Kidney glomerular epithelial cell (primary cell): ENCODE data around the gene SACM1L.
A peak's percentile ranks its signal among the peaks of the same experiment; 100 is the strongest.
"Not testable (repeated sequence)": the region's sequence is repeated elsewhere in the genome, so short reads cannot be mapped to it uniquely, and the experiment has no call there.

Experiments
- DNase-seq: peaks from one replicate; lab custom pipeline; 2025; lab: John Stamatoyannopoulos, UW

SACM1L gene

DNA sequence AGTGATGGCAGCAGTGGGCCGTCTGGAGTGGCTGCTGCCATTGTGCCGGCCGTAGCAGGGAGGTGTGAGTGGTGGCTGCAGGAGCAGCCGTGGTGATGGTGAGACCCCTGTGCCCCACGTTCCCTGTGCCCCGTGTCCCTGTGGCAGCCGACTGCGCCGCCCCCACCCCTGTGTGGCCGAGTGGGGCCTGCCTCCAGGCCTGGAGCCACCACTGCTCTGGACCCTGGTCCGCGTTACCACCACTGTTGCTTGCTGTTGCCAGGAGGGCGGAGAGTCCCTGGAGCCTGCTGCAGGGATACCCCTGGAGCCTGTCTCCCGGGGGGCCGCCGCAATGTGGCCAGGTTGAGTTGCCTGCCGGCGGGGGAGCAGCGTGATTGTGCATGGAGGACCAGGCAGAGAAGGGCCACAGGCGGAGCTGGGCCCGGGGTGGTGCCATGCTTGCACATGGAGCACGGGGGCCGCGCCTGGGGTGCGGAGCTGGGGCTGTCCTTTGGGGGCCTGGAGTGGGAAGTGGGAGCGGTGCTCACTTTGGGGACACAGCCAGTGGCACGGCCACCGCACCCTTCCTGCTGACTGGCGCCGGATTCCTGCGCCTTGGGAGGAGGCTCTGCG, 57.1 kb downstream of the SACM1L start:
- DNase-seq, result no peak

DNA sequence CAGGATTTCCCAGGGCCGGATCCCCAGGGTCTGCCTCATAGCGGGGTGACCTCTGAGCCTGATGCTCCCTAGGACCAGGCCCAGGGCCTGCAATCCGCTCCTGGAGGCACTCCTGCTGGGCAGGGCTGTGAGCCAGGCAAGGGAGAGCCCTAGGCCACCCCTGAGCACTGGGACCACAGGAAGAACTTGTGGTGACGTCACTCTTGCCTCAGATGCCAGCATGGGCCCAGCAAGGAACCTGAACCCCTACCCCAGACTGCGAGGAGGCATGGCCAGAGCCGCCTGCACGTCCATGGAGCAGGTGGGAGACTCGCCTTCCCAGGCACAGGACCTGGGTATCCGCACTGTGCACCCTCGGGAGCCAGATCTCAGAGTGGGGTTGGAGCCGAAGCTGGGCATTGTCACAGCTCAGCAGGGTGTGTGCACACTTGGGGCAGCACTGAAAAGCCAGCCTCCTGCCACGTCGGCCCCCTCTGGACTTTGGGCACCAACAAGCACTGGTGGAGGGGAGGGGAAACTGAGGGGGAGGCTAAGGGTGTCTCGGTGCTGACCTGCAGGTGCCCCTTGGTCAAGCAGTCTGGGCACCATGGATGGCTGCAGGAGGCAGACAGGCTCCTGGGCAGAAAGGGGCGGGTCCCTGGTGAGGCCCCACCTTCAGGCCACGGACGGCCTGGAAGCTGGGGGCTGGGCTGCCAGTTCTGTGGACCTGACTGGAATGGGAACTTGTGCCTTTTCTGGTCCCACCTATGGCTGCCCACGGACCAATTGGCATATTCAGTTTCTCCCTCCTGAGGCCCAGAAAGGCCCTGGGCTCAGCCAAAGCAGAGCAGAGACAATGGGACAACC, 57.8 kb downstream of the SACM1L start:
- DNase-seq, result no peak

DNA sequence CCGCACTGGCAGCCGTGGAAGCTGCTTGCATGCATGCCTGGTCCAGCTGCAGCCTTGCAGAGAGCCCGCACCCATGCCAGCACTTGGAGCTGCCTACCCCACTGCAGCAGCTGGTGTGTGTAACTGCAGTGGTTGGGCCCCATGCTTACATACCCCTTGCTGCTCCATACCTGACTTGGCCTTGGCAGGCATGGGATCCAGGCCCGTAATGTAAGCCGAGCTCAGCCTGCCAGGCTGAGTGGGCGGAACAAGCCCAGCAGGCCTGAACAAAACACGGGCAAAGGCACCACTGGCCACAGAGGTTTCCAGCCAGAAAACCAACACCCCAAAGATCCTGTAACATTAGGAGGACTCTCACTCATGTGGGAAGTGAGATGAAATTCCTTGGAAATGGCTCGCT, 58.9 kb downstream of the SACM1L start:
- DNase-seq, result no peak

DNA sequence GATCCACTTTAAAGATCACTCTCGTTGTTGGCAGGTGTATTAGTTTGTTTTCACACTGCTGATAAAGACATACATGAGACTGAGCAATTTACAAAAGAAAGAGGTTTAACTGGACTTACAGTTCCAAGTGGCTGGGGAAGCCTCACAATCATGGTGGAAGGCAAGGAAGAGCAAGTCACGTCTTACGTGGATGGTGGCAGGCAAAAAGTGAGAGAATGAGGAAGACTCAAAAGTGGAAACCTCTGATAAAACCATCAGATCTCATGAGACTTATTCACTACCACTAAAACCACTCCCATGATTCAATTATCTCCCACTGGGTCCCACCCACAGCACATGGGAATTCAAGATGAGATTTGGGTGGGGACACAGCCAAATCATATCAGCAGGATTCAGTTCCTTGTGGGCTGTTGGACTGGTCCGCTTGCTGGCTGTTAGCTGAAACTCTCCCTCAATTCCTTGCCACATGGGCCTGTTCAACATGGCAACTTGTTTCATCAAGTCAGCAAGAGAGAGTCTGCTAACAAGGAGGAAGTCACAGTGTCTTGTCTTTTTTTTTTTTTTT, 59.9 kb downstream of the SACM1L start:
- DNase-seq, result not testable (repeated sequence)

DNA sequence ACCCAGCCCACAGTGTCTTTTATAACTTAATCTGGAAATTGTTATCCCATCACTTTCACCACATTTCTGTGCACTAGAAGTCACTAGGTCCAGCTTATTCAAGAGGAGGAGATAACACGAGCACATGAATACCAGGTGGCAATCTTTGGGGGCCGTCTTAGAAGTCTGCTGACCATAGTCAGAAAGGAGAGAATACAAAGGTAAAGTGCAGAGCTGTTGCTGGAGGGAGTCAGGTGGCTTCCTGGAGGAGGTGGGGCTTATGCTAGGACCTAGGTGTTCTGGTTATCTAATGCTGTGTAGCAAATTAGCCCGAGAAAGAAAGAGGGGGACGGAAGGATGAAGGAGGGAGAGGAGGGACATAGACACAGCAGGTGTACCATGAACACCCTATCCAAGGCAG, 60.7 kb downstream of the SACM1L start:
- DNase-seq, result no peak

DNA sequence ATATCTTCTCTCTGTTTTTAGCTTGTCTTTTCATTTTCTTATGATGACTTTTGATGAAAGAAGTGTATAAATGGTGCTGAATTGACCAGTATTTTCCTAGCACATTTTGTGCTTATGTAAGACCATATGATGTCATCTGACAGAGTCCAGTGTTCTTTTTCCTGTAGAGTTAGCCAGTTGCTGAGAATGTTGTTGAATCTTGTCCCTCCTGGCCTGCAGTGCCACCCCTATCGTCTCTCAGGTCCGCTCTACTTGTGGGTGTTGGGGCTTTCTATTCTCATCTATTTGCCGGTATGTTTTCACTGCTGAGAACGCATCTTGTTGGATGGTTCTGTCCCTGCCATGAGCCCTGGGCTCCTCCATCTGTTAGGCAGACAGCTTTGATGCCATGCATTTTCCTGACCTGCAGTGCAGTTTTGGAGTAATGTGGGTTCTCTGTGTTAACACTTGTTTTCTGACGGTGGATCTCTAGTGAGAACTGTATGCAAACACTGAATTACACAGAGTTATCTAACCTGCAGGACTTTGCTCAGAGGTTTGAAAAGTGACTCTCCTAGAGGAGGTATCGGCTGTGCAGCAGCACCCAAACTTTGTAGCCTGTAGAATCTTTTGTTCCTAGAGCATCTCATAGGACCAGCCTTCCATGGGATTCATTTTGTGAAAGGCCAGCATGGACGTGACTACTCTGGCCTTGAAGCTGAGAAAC, 62.5 kb downstream of the SACM1L start:
- DNase-seq, result no peak

DNA sequence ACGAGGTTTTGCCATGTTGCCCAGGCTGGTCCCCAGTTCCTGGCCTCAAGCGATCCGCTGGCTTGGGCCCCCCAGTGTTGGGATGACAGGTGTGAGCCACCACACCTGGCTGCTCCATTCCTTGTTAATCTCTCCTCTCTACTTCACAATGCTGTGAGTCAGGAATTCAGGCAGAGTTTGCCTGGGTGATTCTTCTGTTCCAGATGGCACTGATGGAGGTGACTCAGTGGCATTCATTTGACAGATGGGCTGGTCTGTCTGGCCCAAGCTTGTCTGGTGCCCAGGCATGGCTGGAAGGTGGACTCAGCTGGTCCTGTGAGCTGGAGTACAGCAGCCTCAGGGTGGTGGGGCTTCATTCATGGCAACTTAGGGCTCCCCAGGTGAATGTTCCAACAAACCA, 63.9 kb downstream of the SACM1L start:
- no peak for DNase-seq

DNA sequence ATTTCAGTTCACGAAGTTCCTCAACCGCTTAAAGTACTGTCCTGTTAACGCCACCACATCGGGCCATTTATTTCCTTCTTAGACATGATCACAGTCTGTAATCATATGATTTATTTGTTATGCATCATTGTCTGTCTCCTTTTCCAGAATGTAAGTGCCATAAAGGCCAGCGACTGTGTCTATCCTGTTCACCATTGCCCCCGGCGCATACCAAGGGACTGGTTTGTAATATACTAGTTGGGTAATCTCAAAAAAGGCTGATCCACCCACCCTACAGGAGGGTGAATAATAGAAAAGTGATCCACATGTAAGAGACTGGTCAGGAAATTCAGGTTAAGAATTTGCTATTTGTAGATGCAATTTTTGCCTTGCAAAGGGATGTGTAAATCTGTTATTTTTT, 65.3 kb downstream of the SACM1L start:
- no peak for DNase-seq

DNA sequence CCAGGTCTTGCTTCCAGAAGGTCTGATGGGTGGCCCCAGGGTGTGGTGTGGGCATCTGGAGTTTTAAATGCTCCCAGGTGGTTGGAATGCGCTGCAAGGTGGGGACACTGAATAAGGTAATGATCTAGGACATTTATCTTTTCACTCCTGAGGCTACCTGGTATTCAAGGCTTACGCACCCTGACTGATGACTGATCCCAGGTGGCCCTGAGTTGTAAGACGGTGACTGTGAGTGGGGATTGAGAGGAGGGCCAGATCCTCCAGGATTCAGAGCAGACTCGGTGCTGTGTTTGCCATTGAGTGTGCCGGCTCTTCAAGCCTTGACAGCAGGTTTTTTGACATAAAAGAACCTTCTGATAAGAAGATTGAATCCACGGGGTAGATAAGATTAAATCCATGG, 66.9 kb downstream of the SACM1L start:
- no peak for DNase-seq

DNA sequence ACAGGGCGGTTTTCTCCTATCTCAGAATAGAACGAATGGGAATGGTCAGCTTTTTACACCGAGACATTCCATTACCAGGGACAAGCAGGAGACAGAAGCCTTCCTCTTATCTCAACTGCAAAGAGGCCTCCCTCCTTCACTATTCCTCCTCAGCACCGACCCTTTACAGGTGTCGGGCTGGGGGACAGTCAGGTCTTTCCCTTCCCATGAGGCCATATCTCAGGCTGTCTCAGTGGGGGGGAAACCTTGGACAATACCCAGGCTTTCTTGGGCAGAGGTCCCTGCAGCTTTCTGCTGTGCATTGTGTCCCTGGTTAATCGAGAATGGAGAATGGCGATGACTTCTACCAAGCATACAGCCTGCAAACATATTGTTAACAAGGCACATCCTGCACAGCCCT, 67.9 kb downstream of the SACM1L start:
- not testable (repeated sequence) for DNase-seq

DNA sequence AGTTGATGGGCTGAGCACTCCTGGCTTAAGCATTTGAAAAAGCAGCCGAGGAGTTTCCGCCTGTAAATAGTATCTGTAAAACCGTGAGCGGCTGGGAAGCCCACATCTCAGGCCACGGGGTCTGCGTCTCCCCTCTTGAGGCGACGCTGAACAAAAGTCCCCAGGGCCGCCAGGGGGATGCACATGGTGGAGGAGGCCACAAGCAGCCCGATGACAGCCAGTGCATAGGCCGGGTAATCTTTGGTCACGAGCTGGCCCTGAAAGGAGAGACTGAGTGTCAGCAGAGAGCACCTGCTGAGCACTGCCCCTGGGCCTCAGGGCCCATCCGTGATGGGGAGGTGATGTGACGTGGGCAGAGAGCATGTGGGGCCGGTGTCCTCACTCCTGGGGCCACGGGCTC, 69.7 kb downstream of the SACM1L start:
- DNase-seq, result no peak

DNA sequence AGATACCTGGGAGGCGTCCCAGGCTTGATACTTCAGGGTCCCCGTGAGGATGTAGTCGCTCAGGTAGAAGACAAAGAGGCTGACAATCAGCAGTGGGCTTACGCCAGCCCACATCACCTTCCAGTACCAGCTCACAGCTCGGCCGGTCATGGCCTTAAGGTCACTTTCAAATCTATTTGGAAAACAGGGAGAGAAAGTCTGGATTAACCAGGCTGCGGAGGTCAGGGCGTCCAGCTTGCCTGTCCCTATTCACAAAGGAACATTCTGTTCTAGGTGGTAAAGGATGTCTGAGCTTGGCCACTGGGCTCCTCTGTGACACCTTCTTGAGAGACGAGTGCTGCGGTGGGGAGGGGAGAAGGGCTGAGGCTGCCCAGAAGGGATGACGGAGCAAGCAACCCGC, 70.7 kb downstream of the SACM1L start:
- DNase-seq, result no peak

DNA sequence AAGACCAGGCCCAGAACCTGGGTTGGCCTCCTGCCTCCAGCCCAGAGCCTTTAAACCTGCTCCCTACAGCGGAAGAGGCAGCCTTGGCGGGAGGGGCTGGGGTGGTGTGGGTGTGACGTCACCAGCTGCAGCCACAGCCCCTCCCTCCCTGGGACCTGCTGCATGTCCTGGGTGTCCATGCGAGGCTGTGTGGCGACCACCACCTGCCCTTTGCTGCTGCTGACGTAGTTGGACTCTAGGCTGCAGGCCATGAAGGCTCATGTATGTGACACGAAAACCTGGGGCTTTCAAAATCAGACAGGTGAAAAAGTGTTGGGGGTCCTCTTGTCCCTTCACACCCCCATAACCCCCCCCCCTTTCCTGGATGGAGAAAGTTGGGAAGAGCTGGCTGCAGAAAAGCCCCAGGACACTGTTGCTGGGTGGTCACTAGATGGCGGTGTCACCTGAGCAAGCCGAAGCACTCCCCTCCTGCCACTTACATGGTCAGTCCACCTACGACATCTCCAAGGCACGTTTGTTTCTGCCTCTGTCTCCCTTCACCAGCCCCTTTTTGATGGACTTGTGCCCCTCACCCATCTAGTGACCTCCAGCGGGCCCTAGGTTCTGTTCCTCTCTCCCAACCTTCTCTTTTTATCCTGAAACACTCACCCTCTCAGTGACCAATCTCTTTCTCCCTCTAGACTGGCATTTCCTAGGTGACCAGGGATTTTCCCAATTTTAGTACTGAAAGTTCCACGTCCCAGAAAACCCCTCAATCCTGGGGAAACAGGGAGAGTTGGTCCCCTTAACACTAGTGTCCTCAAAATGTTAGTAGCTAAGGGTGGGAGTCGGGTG, 71.9 kb downstream of the SACM1L start:
- peak; percentile 57 for DNase-seq

DNA sequence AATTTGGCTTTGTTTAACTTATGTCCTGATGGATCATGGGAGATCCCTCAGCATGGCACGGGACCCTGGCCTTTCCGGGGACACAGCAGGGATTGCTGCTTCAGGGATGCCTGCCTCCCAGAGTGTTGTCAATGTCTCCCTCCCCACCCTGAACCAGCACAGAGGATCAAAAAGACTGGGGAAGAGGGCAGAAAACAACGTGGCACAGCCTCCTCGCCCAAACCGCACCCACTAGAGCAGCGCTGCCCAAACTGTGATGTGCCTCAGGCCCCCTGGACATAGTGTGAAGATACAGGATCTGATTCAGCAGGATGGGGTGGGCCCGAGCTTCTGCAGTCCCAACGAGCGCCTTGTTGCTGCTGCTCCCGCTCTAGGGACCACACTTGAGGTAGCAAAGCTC, 72.6 kb downstream of the SACM1L start:
- DNase-seq, result no peak

DNA sequence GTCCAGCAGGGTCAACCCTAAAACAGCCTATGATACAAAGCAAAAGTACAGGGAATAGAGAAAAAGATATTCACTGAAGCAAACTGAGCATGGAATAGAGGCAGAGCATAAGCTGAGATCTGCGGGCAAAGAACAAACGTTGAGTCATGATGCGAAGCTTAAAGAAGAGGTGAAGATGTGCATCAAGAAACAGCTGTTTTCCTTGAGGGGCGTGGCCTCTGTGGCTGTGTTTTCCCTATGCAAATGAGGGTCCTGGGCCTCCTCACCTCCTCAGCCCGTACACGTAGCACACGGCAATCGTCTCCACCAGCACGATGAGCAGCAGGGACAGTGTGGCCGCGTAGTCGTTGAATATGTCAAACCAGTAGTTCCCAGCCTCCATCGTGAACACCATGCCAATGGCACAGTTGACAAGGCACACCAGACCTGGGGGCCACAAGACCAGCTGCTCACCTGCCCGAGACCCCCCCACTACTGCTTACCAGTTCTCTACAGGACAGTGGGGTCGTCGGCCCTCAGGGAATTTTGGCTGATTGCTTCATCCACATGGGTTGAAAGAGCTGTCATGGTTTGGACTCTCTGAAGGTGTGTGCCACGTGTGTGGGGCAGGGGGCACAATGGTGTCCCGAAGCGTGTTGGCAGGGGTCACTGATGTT, 73.6 kb downstream of the SACM1L start:
- DNase-seq, result no peak

DNA sequence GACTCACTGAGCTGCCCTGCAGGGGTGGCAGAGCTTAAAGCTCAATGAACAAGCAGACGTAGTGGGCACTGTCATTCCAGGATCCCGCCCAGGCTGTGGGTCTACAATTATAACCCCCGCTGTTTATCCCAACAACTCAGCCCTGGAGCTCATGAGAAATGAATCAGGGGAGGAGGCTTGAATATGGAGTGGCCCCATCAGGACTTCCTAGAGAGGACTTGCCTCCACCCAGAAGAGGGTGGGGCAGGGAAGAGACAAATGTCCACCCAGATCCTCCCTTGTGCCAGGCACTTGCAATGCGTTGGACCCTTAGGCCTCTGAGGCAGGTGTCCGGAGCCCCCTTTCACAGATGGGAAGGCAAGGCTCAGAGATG, 74.1 kb downstream of the SACM1L start:
- DNase-seq, result no peak

DNA sequence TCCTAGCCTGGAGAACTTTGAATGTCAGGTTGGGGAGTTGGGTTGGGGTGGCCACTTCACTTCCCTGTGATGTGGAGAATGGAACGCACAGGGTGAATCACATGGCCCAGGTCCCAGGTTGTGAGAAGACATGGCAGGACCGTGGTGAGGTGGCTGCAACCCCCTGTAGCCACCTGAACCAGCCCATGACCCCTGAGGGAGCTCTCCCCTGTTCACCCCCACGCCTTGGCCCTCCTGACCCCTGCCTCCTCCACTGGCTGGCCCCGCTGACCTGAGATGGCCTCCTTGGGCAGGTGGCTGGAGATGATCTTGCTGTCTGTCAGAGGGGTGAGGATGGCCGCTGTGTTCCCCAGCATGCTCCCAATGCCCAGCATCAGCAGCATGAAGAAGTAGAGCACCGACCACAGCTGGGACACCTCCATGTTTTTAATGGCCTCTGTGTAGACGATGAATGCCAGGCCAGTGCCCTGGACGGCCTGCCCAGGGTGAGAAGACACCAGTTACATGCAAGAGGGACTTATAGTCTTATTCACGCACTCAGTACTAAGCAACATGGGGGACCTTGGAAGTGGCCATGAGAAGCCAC, 76.2 kb downstream of the SACM1L start:
- no peak for DNase-seq

DNA sequence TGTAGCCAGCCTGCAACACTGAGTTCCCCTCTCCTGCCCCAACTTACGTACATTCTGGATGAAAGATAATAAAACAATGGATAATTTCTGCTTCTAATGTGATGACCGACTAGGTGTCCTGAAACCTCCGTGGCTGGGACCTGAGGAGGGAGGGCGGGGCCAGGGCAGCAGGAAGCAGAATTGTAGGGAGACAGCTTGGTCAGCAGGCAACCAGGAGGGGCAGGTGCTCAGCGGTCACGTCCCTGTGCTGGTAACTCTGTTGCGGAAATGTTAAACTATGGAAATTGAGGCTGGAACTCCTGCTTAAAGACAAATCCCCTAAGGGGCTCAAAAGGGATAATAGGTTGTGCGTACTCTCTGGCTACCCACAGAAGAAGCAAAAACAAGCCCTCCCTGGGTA, 76.8 kb downstream of the SACM1L start:
- no peak for DNase-seq

DNA sequence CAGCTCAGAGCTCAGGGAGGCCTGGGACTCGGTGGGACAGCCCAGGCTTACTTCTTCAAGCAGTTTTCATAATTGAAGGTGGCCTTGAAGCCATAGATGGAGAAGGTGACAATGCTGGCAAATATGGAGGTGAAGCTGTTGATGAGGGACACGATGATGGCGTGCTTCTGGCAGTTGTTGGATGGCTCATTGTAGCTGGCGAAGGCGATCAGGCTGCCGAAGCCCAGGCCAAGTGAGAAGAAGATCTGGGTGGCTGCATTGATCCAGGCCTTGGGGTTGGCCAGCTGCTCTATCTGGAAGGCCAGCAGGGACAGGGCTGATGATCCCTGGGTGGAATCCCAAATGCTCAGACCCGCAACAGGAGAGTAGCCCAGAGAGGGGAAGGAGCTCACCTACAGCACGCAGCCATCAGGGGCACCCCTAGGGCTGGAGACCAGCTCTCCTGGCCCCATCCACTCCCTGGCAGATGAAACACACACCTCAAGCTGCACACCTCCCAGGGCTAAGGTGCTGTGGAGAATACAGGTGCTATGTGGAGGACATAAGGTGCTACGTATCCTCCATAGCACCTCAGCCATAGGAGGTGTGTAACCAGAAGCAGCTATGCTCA, 82.1 kb downstream of the SACM1L start:
- DNase-seq, result no peak

DNA sequence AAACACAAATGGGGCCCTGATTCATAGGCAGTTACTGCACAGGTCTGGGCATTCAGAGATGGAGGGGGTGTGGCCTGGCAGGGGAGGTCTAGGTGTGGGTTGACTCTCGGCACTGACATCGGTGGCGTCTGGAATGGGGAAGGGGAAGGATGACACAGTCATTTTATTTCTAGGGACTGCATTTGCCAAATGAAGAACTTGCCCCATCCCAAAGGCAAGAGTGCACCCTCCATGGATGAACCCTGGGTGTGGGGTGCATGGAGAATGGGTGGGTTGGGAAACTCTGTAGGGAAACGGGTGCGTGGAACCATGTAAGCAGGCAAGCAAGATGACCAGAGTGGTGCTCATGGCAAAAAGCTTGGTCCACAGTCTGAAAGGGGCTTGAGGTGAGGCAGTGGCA, 82.6 kb downstream of the SACM1L start:
- no peak for DNase-seq
